SK-N-SH (cell line): ENCODE data around the gene PSMB5. TPM values are rescaled to one million over a fixed set of nuclear protein-coding genes. Genes with fewer than 3 reads are reported as not detected.

ENCODE experiments used
- CTCF ChIA-PET: fragments of 300-600, 350-600 bp; formaldehyde crosslinking; extraction: SDS; loops from one replicate; lab custom pipeline; 2021; lab: Yijun Ruan, JAX
- POLR2A ChIA-PET: fragments of 350-600 bp; sonication (Branson Sonifier 250); formaldehyde crosslinking; extraction: SDS; loops from one replicate; lab custom pipeline; 2020; ENCODE audit warnings: antibody characterized with exemption, inconsistent platforms; lab: Yijun Ruan, JAX
- DNase-seq: peaks from one replicate; pipeline ENCODE4 v3.0.0; 2012
- H2AFZ ChIP-seq: fragments of 200-600 bp; sonication (generic); 2 replicates; pipeline ENCODE4 v1.8.1; 2016; ENCODE audit warnings: antibody characterized with exemption, mild to moderate bottlenecking, low read depth
- H3F3A ChIP-seq: fragments of 200-600 bp; sonication (generic); replicated peaks from 2 replicates; pipeline ENCODE3; 2016; ENCODE audit warnings: antibody characterized with exemption, mild to moderate bottlenecking; ENCODE audit not compliant: insufficient read depth
- H3K27ac ChIP-seq, 2 experiments: fragments of 200-500 bp in 1 of 2; fragments of 200-600 bp in 1 of 2; sonication (Bioruptor generic) in 1 of 2; sonication (generic), shearing (Covaris generic) in 1 of 2; 2 replicates each; pipeline versions ENCODE4 v1.5.1 to v1.6.1; 2014 to 2016; ENCODE audit warnings: low read depth in 2 of 2, inconsistent platforms in 1 of 2, low read length in 1 of 2, mild to moderate bottlenecking in 1 of 2, mixed read lengths in 1 of 2
- H3K27me3 ChIP-seq: fragments of 200-600 bp; sonication (generic), shearing (Covaris generic); 2 replicates; pipeline ENCODE4 v1.6.1; 2016; ENCODE audit warnings: mixed run types; ENCODE audit not compliant: insufficient read depth
- H3K36me3 ChIP-seq, 2 experiments: fragments of 200-500 bp in 1 of 2; fragments of 200-600 bp in 1 of 2; sonication (Bioruptor generic) in 1 of 2; sonication (generic) in 1 of 2; replicated peaks in 1 of 2; 2 replicates each; pipeline versions ENCODE3 to v1.5.1; 2014 to 2016; ENCODE audit warnings: low read length in 1 of 2, mild to moderate bottlenecking in 1 of 2; ENCODE audit not compliant: insufficient read depth in 2 of 2, control insufficient read depth in 1 of 2
- H3K4me1 ChIP-seq, 2 experiments: fragments of 200-500 bp in 1 of 2; fragments of 200-600 bp in 1 of 2; sonication (Bioruptor generic) in 1 of 2; sonication (generic), shearing (Covaris generic) in 1 of 2; 2 replicates each; pipeline versions ENCODE4 v1.5.1 to v1.6.1; 2014 to 2016; ENCODE audit warnings: low read depth in 1 of 2, low read length in 1 of 2, mixed run types in 1 of 2; ENCODE audit not compliant: insufficient read depth in 2 of 2, control insufficient read depth in 1 of 2
- H3K4me2 ChIP-seq: fragments of 200-600 bp; sonication (generic), shearing (Covaris generic); 2 replicates; pipeline ENCODE4 v1.6.1; 2017; ENCODE audit warnings: mixed run types
- H3K4me3 ChIP-seq, 2 experiments: fragments of 200-500 bp in 1 of 2; fragments of 200-600 bp in 1 of 2; sonication (Bioruptor generic) in 1 of 2; sonication (generic), shearing (Covaris generic) in 1 of 2; 2 replicates each; pipeline versions ENCODE4 v1.5.1 to v1.8.1; 2014 to 2016; ENCODE audit warnings: low read depth in 2 of 2, inconsistent platforms in 1 of 2, low read length in 1 of 2, mild to moderate bottlenecking in 1 of 2, mixed read lengths in 1 of 2, moderate library complexity in 1 of 2
- H3K79me2 ChIP-seq: fragments of 200-600 bp; sonication (generic); 2 replicates; pipeline ENCODE4 v1.8.1; 2017; ENCODE audit warnings: mild to moderate bottlenecking; ENCODE audit not compliant: insufficient read depth
- H3K9ac ChIP-seq: fragments of 200-600 bp; sonication (generic); 2 replicates; pipeline ENCODE4 v1.6.1; 2017; ENCODE audit warnings: mixed run types
- H3K9me2 ChIP-seq: fragments of 200-600 bp; sonication (generic); 2 replicates; pipeline ENCODE4 v1.6.1; 2017; ENCODE audit warnings: mixed run types
- H3K9me3 ChIP-seq: fragments of 200-600 bp; sonication (generic); 2 replicates; pipeline ENCODE4 v1.6.1; 2017; ENCODE audit warnings: mixed run types, mild to moderate bottlenecking, moderate library complexity
- H4K20me1 ChIP-seq: fragments of 200-600 bp; sonication (generic); 2 replicates; pipeline ENCODE4 v1.6.1; 2017; ENCODE audit warnings: mild to moderate bottlenecking, mixed run types; ENCODE audit not compliant: insufficient read depth
- CHD2 ChIP-seq: fragments of 150-350 bp; IDR thresholded peaks from 2 replicates; pipeline ENCODE4 v1.6.1; 2018; ENCODE audit warnings: low read length; ENCODE audit not compliant: partially characterized antibody
- CTCF ChIP-seq: fragments of 200-600 bp; sonication (generic); IDR thresholded peaks from 2 replicates; pipeline ENCODE4 v1.6.1; 2017; ENCODE audit warnings: antibody characterized with exemption, mild to moderate bottlenecking, moderate library complexity
- EP300 ChIP-seq, 2 experiments: IDR thresholded peaks; 2 replicates each; pipeline versions ENCODE4 v1.4.0 to v1.6.1; 2012; ENCODE audit warnings: borderline replicate concordance in 1 of 2, low read depth in 1 of 2, low read length in 1 of 2
- FOSL2 ChIP-seq: IDR thresholded peaks from 2 replicates; pipeline ENCODE4 v1.4.0; 2012; ENCODE audit warnings: low read depth, mild to moderate bottlenecking, moderate library complexity, borderline replicate concordance
- FOXJ3 ChIP-seq: sonication (generic); formaldehyde crosslinking; IDR thresholded peaks from 2 replicates; pipeline ENCODE4 v1.5.1; 2020; ENCODE audit warnings: mild to moderate bottlenecking, missing genetic modification reagents
- GABPA ChIP-seq: IDR thresholded peaks from 2 replicates; pipeline ENCODE4 v1.4.0; 2012; ENCODE audit warnings: low read depth, mild to moderate bottlenecking
- GATA2 ChIP-seq: sonication (generic); formaldehyde crosslinking; IDR thresholded peaks from 2 replicates; pipeline ENCODE4 v1.5.0; 2020; ENCODE audit warnings: mild to moderate bottlenecking, missing genetic modification reagents
- MAX ChIP-seq: IDR thresholded peaks from 2 replicates; pipeline ENCODE4 v1.4.0; 2012; ENCODE audit warnings: low read depth
- POLR2AphosphoS5 ChIP-seq: IDR thresholded peaks from 2 replicates; pipeline ENCODE4 v1.6.1; 2012; ENCODE audit warnings: low read depth, low read length
- RCOR1 ChIP-seq: fragments of 150-350 bp; IDR thresholded peaks from 2 replicates; pipeline ENCODE4 v1.6.1; 2017; ENCODE audit warnings: antibody characterized with exemption, low read length
- RFX5 ChIP-seq: IDR thresholded peaks from 2 replicates; pipeline ENCODE4 v1.6.1; 2012; ENCODE audit warnings: mild to moderate bottlenecking, improper control_type of control experiment, low read length
- TAF1 ChIP-seq: IDR thresholded peaks from 2 replicates; pipeline ENCODE4 v1.6.1; 2012; ENCODE audit warnings: low read depth, mild to moderate bottlenecking, low read length, moderate library complexity, borderline replicate concordance
- TEAD4 ChIP-seq: IDR thresholded peaks from 2 replicates; pipeline ENCODE4 v1.4.0; 2012; ENCODE audit warnings: mild to moderate bottlenecking, borderline replicate concordance; ENCODE audit not compliant: insufficient read depth
- WGBS: methylation state at CpG from one replicate; pipeline ENCODE4 v1.1.6; 2017; ENCODE audit warnings: low lambda C conversion rate; 5-methylcytosine and 5-hydroxymethylcytosine counted together
- polyA plus RNA-seq, 3 experiments: library from polyadenylated mRNA; depleted of rRNA; stranded (reverse); fragments of >200 nt; gene quantifications; 2 replicates each; pipeline ENCODE4 v1.2.3, GENCODE V29; 2012
- TF ChIP-seq, protein P1 (sequence below): fragments of 150-350 bp; IDR thresholded peaks from 2 replicates; pipeline ENCODE4 v1.6.1; 2016; ENCODE audit warnings: mild to moderate bottlenecking, low read depth, low read length

Gene PSMB5
- polyA plus RNA-seq, 1 of the 3 experiments (the other 2 are of a cell fraction) = 337 TPM

- H3K4me1 ChIP-seq = peaks cover 41 to 49% of the 10 kb centered on the region in 2 experiments
- 80% methylated on average over 8 of the region's 8 CpGs for WGBS
- peak overlapping the region; percentile 48; the same call in 1 of the 2 replicates for H3K9ac ChIP-seq
These were observed 54.8 kb downstream of the PSMB5 start for GRCh38 chr14:22979748-22980392.

More at GRCh38 chr14:22979748-22980392, 54.8 kb downstream of the PSMB5 start:
- Histone ChIP-seq H4K20me1 (no peaks in the 10 kb centered on the region), H3K9me2 (no peaks in the 10 kb centered on the region), H3K4me3 (peak overlapping the region; percentile 82 to 88; a peak in 3 of 4 replicates), H3K79me2 (peaks cover 61% of the 10 kb centered on the region), H3K4me2 (peak overlapping the region; percentile 94), H3F3A (peaks cover 26% of the 10 kb centered on the region), H3K9me3 (no peaks in the 10 kb centered on the region), H3K27ac (peak overlapping the region; percentile 44 to 92), H3K36me3 (peaks cover 10 to 11% of the 10 kb centered on the region in 2 experiments), H3K27me3 (no peaks in the 10 kb centered on the region), H2AFZ (no peak overlapping the region)
- DNase-seq = no peak
- no peak for TF ChIP-seq CHD2
- no peak for TF ChIP-seq FOSL2
- TF ChIP-seq TEAD4 = no peak
- TF ChIP-seq, protein P1, sequence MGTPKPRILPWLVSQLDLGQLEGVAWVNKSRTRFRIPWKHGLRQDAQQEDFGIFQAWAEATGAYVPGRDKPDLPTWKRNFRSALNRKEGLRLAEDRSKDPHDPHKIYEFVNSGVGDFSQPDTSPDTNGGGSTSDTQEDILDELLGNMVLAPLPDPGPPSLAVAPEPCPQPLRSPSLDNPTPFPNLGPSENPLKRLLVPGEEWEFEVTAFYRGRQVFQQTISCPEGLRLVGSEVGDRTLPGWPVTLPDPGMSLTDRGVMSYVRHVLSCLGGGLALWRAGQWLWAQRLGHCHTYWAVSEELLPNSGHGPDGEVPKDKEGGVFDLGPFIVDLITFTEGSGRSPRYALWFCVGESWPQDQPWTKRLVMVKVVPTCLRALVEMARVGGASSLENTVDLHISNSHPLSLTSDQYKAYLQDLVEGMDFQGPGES = no peak
- no peak for TF ChIP-seq POLR2AphosphoS5
- TF ChIP-seq TAF1 = no peak
- no peak for TF ChIP-seq RCOR1
- TF ChIP-seq MAX = no peak
- TF ChIP-seq RFX5 = no peak
- TF ChIP-seq GATA2 (CRISPR knock-in tag) = no peak
- TF ChIP-seq EP300 (IDR thresholded peaks at IDR 0.05; ENCODE audit: borderline replicate concordance in 1 of 2, low read depth in 1 of 2, low read length in 1 of 2) = no peak
- no peak for TF ChIP-seq GABPA
- TF ChIP-seq CTCF = no peak
- TF ChIP-seq FOXJ3 (CRISPR knock-in tag) = no peak
- POLR2A ChIA-PET = no interaction called here
- CTCF ChIA-PET = interaction anchor here (0.9 to 34.9 kb wide), 2 partner anchors 15 to 73 kb away, joined by 3 to 1566 read pairs; partner anchors contain the start of genes CDH24 and PSMB11
